ENCODE measurements around the gene RNF13. TPM values are rescaled to one million over a fixed set of nuclear protein-coding genes. Genes with fewer than 3 reads are reported as not detected.
"Not testable (repeated sequence)": the region's sequence is repeated elsewhere in the genome, so short reads cannot be mapped to it uniquely, and the experiment has no call there.

Gene RNF13
- total RNA-seq, 1 donor from 2014 or later: 45.9 TPM

DNA sequence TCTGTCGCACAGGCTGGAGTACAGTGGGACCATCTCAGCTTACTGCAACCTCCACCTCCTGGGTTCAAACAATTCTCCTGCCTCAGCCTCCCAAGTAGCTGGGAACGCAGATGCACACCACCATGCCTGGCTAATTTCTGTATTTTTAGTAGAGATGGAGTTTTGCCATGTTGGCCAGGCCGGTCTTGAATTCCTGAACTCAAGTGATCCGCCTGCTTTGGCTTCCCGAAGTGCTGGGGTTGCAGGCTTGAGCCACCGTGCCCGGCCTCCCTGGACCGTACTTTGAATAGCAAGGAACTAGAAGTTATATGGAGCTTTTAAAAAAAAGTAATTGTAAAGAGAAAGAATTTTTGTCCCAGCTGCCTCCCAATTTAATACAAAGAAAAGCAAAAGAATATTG is 12.3 kb upstream of the RNF13 start:
- intact Hi-C loops (cut with micrococcal nuclease): no loop called here

DNA sequence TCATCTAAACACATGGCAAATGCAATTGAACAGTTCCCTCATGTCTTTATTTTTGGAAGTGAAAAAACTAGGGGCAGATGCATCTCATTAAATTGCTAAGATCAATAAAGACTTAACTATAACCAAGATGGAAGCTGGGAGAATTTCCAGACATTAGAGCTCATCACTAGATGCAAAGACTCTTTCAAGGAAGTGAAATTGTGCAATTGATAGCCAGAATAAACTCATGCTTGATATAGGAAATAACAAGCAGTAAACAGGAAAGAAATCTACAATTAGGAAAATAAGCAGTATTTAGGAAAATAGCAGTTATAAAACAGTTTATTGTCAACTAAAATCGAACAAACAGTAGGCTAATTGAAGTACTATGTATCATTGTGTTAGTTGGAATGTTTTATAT is 11.8 kb upstream of the RNF13 start:
- intact Hi-C loops (cut with micrococcal nuclease): no loop called here

DNA sequence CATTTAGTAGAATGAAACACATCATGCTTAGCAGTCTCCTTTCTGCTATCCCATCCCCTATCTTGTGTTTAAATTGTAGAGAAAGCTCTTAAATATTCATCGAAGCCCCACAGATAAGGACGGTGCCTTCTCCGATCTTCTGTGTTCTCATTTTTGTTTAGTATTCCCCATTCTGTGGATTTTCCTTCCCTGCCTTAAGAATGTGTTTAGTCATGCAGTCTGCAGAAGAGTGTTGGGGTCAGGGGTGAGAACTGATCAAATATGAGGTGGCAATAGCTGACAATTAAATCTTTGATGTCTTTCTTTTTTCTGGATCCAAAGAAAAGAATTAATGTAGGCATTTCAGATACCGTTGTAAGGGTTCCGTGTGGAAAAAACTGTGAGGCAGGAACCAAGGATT is 11.4 kb upstream of the RNF13 start:
- intact Hi-C loops (cut with micrococcal nuclease): no loop called here

DNA sequence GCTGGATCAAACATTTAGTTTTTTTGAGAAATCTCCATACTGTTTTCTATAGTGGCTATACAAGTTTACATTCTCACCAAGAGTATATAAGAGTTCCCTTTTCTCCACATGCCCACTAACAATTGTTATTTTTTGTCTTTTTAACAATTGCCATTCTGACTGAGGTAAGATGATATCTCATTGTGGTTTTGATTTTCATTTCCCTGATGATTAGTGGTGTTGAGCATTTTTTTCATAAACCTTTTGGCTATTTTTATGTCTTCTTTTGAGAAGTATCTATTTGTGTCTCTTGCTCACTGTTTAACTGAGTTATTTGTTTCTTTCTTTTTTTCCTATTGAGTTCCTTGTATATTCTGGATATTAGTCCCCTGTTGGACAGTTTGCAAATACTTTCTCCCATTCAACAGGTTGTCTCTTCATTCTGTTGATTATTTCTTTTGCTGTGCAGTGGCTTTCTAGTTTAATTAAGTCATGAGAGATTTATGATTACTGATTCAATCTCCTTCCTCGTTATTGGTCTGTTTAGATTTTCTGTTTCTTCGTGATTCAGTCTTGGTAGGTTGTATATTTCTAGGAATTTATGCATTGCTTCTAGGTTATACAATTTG is 6.7 kb upstream of the RNF13 start:
- intact Hi-C loops (cut with micrococcal nuclease): loop anchor here (5.0 kb wide), 1 partner anchor 314 kb away; no protein-coding TSS in a partner anchor

DNA sequence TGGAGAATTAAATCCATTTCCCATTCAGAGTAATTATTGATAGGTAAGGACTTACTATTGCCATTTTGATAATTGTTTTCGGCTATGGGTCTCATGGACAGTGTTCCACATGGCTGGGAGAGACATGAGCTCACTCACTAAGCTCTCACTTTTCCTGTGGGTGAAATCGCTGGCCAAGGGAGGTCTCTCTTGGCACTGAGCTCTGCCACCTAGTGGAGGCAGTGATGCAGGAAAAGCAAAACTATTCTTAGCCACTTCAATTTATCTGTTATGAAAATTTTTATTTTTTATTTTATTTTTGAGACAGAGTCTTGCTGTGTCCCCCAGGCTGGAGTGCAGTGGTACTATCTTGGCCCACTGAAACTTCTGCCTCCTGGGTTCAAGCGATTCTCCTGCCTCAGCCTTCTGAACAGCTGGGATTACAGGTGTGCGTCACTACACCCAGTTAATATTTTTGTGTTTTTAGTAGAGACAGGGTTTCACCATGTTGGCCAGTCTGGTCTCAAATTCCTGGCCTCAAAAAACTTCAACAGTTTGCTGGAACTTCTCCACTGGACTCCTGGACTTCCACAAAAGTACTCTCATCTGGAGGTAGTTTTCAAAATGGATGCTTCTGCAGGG is 4.7 kb upstream of the RNF13 start:
- intact Hi-C loops (cut with micrococcal nuclease): loop anchor here (1.0 to 5.0 kb wide), 5 partner anchors 43 to 316 kb away; partner anchors contain the start of gene COMMD2

DNA sequence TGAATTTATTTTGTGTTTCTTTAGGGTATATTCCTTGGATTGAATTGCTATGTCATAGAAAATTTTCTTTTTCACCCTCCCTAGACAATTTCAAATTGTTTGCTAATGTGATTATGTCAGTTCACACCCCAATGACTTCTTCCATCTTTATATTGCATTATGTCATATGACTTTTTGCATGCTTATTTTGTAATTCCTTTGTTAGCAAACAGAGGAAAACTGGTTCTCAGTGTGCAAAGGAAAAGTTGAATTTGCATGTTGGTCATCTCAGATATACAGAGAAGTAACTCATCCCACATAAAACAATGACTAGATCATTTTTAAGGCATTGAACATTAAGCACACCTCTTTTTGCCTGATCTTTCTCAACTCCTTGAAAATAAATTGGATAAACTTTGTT is 3.3 kb upstream of the RNF13 start:
- intact Hi-C loops (cut with micrococcal nuclease): loop anchor here (5.0 to 10.0 kb wide), 4 partner anchors 317 to 1395 kb away; partner anchors contain the start of genes GPR171 and GYG1

DNA sequence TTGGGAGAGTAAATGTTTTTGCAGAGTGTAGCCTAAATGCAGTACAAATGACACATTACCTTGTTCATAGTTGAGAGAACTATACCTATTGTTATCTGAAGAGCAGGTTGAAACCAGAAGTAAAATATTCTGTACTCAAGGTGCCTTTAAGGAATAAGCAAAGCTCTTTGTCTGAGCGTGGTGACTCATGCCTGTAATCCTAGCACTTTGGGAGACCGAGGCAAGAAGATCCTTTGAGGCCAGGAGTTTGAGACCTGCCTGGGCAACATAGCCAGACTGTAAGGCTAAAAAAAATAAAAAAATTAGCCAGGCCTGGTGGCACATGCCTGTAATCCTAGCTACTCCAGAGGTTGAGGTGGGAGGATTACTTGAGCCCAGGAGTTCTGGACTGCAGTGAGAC is 2.2 kb upstream of the RNF13 start:
- intact Hi-C loops (cut with micrococcal nuclease): loop anchor here (5.0 to 10.0 kb wide), 3 partner anchors 371 to 1394 kb away; partner anchors contain the start of genes GPR171 and GYG1

DNA sequence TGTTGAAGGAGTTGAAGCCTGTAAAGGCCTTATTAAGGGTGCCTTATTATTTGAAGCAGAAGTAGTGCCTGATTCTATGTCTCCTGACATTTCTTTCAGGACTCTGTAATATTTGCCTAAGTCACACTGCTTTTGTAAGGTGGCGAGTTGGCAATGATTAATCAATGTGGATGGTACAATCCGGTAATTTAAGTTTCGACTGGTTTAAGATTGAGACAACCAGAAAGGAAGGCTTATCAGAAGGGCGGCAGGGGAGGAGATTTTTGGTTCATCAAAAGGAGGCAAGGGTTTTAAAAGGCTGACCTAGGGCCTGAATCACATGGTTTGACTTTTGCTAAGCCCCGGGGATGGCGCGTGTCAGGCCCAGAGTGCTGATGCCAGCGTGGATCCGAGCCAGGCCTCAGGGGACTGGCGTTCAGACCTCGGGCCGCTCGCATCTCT is 830 bp upstream of the RNF13 start:
- intact Hi-C loops (cut with micrococcal nuclease): loop anchor here (2.0 to 10.0 kb wide), 7 partner anchors 159 to 1393 kb away; partner anchors contain the start of genes GPR171, GYG1, PFN2 and TSC22D2

DNA sequence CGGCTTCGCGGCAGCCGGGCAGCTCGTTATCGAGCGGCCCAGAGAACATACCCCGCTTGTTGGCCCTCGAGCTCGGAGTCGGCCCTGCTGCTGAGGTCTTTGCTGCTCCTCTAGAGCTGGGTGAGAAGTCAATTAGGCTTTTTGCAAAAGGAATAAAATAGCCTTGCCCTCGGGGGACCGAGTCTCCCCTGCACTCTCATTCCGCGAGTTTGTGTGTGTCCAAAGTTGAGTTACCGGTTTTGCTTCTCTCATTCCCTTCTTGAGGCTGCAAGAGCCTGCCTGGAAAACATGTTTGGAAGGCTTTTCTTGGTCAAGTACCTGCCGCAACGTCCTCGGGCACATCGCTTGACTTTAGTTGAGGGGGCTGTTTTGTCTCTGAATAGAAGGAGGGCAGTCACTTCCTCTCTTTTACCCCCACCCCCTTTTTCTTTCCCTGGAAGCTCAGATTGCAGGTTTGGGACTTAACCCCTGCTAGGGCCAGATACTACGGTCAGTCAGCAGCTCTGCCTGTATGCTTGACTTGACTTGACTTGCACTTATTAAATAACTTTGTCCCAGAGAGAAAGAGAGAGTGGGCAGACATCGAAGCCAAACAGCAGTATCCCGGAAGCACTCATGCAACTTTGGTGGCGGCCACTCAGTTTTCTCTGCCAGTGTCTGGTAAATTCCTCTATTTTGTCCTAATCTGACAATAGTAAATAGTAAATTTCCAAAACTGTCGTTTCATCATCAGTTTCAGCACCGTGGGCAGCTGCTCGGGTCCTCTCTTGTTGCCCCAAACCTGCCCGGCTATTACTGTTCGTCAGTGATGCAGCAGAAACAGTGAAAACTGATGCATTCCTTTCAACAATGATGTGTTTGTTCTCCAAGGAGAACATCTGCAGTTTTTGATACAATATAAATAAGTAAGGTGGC is 609 bp downstream of the RNF13 start:
- intact Hi-C loops (cut with micrococcal nuclease): loop anchor here (1.0 to 10.0 kb wide), 13 partner anchors 61 to 1391 kb away; partner anchors contain the start of genes COMMD2, EIF2A, GPR171 and GYG1

DNA sequence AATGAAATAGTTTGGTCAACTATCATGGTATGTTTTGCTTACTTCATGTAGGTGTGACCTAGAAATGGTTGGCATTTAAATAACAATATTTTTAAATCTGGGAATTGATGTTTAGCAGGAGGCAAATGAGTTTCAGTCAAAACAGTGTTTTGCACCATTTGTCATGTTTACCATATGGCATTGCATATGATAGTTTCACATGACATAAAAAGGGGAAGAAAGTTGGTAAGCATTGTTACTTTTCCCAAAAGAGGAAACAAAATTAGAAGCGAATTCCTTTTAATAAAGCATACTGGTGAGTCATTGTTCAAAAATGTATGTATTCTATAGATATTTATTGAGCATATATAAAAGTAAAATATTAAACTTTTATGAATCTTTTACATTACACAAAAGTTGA is 2.3 kb downstream of the RNF13 start:
- intact Hi-C loops (cut with micrococcal nuclease): loop anchor here (10.0 kb wide), 1 partner anchor 1389 kb away; the partner anchor contains the start of gene GPR171

DNA sequence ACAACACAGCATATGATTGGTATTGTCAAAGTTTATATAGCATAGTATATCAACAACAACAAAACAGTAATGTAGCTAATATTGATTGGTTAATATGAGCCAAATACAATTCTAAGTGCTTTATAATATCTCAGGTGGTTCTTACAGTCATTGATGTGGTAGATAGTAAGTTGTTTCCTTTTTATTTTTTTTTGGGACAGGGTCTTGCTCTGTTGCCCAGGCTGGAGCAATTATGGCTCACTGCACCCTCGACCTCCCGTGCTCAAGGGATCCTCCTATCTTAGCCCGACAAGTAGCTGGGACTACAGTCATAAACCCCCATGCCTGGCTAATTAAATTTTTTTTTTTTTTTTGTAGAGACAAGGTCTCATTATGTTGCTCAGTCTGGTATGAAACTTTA is 2.7 kb downstream of the RNF13 start:
- intact Hi-C loops (cut with micrococcal nuclease): loop anchor here (10.0 kb wide), 1 partner anchor 1389 kb away; the partner anchor contains the start of gene GPR171

DNA sequence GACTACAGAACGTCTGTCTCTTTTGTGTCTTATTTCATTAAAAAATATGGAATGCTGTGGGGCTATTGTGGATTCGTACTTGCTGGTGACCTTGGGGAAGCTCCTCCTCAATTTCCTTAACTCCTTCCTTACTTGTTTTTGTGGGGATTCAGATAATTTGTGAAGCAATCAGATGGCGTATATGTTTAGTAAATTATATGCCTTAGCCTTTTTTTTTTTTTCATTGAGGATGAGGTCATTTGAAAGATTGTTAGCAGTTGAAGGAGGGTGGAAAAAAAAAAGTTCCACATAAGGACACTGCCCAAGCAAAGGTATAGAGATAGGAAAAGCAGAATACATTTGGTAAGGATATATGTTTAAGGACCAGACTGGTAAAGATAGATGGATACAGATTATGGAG is 3.3 kb downstream of the RNF13 start:
- intact Hi-C loops (cut with micrococcal nuclease): loop anchor here (10.0 kb wide), 1 partner anchor 1388 kb away; the partner anchor contains the start of gene GPR171

DNA sequence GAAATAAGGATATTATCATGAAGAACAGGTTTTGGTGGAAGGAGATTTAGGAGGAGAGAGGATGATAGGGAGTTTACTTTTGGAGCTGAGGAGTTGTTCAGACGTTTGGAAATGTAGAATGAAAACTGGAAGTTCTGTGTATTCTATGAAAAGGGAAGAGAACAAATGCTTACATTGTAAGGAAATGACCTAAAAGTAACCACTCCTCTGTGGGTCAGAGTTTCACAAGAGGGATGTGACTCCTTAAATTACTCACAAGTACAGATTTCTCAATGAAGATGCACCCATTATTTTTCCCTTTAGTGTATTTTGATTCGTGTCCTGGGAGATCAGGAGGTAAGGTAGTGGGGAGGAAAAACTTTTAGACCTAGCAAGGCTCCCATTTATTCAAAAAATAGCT is 4.0 kb downstream of the RNF13 start:
- intact Hi-C loops (cut with micrococcal nuclease): loop anchor here (10.0 kb wide), 1 partner anchor 1388 kb away; the partner anchor contains the start of gene GPR171

DNA sequence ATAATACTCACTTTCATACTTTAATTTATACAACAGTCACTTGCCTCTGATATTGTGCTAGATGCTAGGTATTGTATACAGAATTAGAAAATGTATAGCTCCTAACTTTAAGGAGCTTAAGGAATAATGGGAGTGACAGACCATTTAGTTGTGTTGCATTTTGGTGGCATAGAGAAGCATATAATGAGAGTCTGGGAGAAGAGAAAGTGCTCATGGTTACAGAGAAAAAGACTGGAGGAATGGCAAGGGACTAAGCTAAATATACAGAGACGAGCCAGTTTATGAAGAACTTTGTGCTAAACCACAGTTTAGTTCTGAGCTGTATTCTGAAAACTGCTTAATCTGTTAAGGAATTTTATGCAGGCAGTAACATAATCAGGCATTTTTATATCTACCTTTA is 6.4 kb downstream of the RNF13 start:
- intact Hi-C loops (cut with micrococcal nuclease): loop anchor here (10.0 kb wide), 1 partner anchor 1385 kb away; the partner anchor contains the start of gene GPR171

DNA sequence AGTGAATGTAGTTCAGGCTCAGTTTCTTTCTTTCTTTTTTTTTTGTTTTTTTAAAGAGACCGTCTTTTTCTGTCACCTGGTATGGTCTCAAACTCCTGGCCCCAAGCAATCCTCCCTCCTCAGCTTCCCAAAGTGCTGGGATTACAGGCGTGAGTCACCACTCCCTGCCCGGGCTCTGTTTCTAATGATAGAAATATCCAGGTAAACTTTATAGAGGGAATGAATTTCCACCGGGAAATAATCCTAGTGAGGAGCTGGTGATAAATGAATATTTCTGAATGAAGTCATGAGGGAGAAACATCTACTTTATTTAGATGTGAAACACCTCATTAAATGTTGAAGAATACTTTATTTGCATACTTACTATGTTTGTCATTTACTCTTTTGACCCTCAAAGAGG is 7.2 kb downstream of the RNF13 start:
- intact Hi-C loops (cut with micrococcal nuclease): no loop called here

DNA sequence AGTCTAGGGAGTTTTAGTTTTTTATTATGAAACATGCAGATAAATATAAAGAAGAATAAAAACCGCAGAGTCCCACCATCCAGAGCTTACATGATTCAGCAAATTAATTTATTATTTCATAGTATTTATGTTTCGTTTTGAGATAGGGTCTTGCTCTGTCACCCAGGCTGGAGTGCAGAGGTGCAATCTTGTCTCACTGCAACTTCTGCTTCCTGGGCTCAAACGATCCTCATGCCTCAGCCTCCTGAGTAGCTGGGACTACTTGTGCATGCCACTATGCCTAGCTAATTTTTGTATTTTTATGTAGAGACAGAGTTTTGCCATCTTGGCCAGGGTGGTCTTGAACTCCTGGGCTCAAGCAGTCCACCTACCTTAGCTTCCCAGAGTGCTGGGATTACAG is 13.6 kb downstream of the RNF13 start:
- intact Hi-C loops (cut with micrococcal nuclease): no loop called here

DNA sequence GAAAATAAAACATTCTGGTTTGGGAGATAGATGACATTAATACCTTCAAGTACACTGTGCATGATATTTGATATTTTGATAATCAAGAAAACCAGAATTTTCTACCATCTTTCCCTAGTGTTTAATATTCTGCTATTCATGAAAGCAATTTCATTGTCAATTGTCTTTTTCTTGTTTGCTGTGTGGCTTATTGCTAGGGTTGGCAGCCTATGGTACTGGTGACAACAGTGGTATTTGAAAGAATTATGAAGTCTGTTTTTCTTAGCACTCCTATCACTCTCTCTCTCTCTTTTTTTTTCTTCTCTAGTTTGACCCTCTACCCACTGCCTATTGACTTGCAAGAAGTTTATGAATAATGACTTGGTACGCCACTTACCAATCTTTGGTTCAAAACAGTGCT is 15.4 kb downstream of the RNF13 start:
- intact Hi-C loops (cut with micrococcal nuclease): no loop called here

DNA sequence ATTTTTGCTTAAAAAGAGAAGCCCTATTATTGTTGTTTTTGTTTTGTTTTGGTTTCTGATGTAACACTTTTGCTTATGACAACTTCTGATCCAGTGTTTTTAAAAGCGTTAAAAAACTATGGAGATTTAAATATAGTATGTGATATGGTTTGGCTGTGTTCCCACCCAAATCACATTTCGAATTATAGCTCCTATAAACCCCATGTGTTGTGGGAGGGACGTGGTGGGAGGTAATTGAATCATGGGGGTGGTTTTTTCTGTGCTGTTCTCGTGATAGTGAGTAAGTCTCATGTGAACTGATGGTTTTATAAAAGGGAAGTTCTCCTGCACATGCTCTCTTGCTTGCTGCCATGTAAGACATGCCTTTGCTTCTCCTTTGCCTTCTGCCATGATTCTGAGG is 16.6 kb downstream of the RNF13 start:
- intact Hi-C loops (cut with micrococcal nuclease): not testable (repeated sequence)

DNA sequence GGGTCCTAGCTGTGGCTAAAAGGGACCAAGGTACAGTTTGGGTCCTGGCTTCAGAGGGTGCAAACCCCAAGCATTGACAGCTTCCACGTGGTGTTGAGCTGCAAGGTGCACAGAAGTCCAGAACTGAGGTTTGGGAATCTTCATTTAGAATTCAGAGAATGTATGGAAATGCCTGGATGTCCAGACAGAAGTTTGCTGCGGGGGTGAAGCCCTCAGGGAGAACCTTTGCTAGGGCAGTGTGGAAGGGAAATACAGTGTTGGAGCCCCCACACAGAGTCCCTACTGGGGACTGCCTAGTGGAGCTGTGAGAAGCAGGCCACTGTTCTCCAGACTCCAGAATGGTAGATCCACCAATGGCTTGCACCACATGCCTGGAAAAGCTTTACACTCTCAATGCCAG is 17.9 kb downstream of the RNF13 start:
- intact Hi-C loops (cut with micrococcal nuclease): no loop called here

DNA sequence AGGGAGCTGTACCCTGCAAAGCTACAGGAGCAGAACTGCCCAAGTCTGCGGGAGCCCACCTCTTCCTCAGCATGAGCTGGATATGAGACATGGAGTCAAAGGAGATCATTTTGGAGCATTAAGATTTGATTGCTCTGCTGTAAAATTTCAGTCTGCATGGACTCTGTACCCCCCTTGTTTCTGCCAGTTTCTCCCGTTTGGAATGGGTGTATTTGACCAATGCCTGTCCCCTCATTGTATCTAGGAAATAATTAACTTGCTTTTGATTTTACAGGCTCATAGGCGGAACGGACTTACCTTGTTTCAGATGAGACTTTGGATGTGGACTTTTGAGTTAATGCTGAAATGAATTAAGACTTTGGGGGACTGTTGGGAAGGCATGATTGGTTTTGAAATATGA is 18.3 kb downstream of the RNF13 start:
- intact Hi-C loops (cut with micrococcal nuclease): no loop called here

DNA sequence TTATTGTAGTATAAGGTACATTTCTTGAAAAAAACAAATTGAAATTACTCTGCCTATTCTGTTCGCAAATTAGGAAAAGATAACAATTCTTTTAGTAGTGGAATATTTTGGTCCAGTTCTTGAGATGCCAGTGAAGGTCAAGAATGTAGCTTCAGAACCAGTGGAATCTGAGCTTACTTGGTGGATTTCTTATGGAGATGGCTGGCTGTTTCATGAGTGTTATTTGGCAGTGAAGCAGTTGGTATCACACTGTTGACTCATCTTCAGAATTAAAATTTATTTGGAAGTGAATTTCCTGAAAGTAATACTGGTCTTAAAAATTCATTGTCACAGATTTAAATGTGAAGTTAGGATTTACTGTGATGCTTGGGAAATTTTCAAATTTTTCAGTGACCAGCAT is 19.1 kb downstream of the RNF13 start:
- intact Hi-C loops (cut with micrococcal nuclease): no loop called here
